Heart right ventricle (tissue), 16 donors: Measurements from ENCODE around the gene RASAL2. TPM values are rescaled to one million over a fixed set of nuclear protein-coding genes. Genes with fewer than 3 reads are reported as not detected.

ENCODE experiments used
- ATAC-seq, 8 donors: fragments of 200-7000 bp; cut with Tn5 transposase; one replicate each; pipeline ENCODE4 v1.9.1; 2020; ENCODE audit warnings: mild to moderate bottlenecking in 8 of 8, moderate library complexity in 8 of 8, moderate number of reproducible peaks in 1 of 8
- DNase-seq, 2 donors: peaks; one replicate each; pipeline ENCODE4 v3.0.0-alpha.2; 2020
- H3K27ac ChIP-seq, 10 donors: fragments of 200-600 bp; sonication (generic) in 2 of 10; one replicate each; pipeline versions ENCODE4 v1.5.0 to v1.8.0; 2020 to 2022; ENCODE audit warnings: mild to moderate bottlenecking in 3 of 10
- H3K27me3 ChIP-seq, 7 donors: fragments of 200-600 bp; one replicate each; pipeline ENCODE4 v1.8.0; 2021 to 2022; ENCODE audit warnings: mild to moderate bottlenecking in 2 of 7
- H3K36me3 ChIP-seq, 9 donors: fragments of 200-600 bp; sonication (generic) in 1 of 9; one replicate each; pipeline versions ENCODE4 v1.5.0 to v1.8.0; 2020 to 2022; ENCODE audit warnings: mild to moderate bottlenecking in 2 of 9
- H3K4me1 ChIP-seq, 9 donors: fragments of 200-600 bp; sonication (generic) in 1 of 9; one replicate each; pipeline versions ENCODE4 v1.5.0 to v1.8.0; 2020 to 2022; ENCODE audit warnings: mild to moderate bottlenecking in 4 of 9
- H3K4me3 ChIP-seq, 10 donors: fragments of 200-600 bp; sonication (generic) in 2 of 10; one replicate each; pipeline versions ENCODE4 v1.5.0 to v1.8.0; 2020 to 2022; ENCODE audit warnings: mild to moderate bottlenecking in 7 of 10, moderate library complexity in 2 of 10
- H3K9me3 ChIP-seq, 11 donors: fragments of 200-600 bp in 10 of 11; sonication (generic) in 2 of 11; one replicate each; pipeline versions ENCODE4 v1.5.0 to v1.8.0; 2013 to 2022; ENCODE audit warnings: mild to moderate bottlenecking in 2 of 11, control low read depth in 1 of 11, moderate library complexity in 1 of 11
- WGBS, 2 donors: extraction: QIAGEN DNeasy Blood & Tissue Kit; methylation state at CpG; one replicate each; pipeline ENCODE4 v1.1.7; 2013; ENCODE audit warnings: inconsistent platforms in 1 of 2; 5-methylcytosine and 5-hydroxymethylcytosine counted together
- intact Hi-C, 10 donors: fragments of 100-400 bp; cut with DNase I; formaldehyde crosslinking; loops; one replicate each; pipeline versions ENCODE4 v1.11.1 to v1.14.2; 2022
- polyA plus RNA-seq, 2 donors: library from polyadenylated mRNA; stranded (reverse); fragments of 200-250 nt; gene quantifications; one replicate each; pipeline ENCODE4 v1.2.3, GENCODE V29; 2013
- total RNA-seq, 10 donors: library from RNA; stranded (reverse); fragmentation: NEBNext Ultra II Directional in 3 of 10; extraction: Animal tissue kit (Norgen Biotek cat#: 25700) in 3 of 10; gene quantifications; one replicate each; pipeline versions ENCODE4 v1.2.1 to v1.2.4, GENCODE V29; 2021 to 2023
- TF ChIP-seq, protein P1 (sequence below), 9 donors: fragments of 200-600 bp; sonication (generic) in 2 of 9; IDR thresholded peaks; one replicate each; pipeline versions ENCODE4 v1.5.0 to v1.8.0; 2021 to 2022; ENCODE audit warnings: antibody characterized with exemption in 9 of 9, mild to moderate bottlenecking in 5 of 9, moderate library complexity in 1 of 9
- donor health status: Arrhythmogenic right ventricular cardiomyopathy.
- donor health status: ischemic (EF 13 %, LVEDD 7.1; RV severe dilation, severe dysfunction).
- donor health status: healthy with polysubstance abuse.
- donor health status: DM: no; HTN: yes; CAD: no.
- donor health status: DM: no; HTN: no; CAD: no.
- donor health status: ischemic (EF 25% LVEDD 6.9; RV normal size, moderate dysfunction).
- donor health status: ischemic (EF 25% LVEDD 5.7; RV mildly dilated, moderate dysfunction).
- donor health status: healthy.
- donor health status: DM: yes; HTN: yes; CAD: no.
- donor health status: Ischemic cardiomyopathy.
- donor health status: ischemic (EF 35%, LVEDD 5.7; RV mildly dilated, moderate dysfunction).
- donor health status: nonischemic (EF 11% LVEDD 7.7; RV severe dilation, severe dysfunction).
- donor health status: DM: yes; HTN: yes; CAD: no.
- donor health status: PGD.
- donor health status: ischemic (EF 29% LVEDD 5.4; RV normal size, mild dysfunction).
- donor health status: nonischemic (EF 23%, LVEDD 6.1; RV moderate dilation, normal function).

Gene RASAL2
- total and polyA plus RNA-seq, 12 donors, result 3.5 to 59.8 (median 36.2) TPM

DNA sequence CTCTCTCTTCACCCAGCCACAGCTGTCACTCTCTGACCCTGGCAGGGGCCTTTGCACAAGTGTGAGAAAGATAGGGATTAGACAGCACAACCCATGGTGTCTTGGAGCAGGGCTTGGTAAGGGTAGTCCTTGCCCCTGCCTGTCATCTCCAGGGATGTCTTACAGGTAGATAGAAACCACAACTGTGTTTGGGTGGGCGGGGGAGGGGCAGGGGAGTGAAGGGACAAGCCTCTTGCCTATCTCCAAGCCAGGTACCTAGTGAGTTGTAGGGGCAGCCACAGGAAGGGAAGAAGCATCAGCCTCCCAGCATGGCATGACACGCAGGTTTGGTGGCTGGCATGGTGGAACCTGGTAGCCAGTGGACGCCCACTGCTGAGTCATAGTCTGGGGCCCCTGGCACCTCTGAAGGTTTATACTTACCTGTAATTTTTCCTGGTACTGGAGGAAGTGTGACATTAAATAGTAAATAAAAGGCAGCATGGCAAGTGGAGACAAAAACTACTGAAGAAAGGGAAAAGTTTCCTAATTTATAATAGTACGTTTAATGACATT lies 305.3 kb downstream of the RASAL2 start:
- intact Hi-C loops, result no loop called here
- no peak for DNase-seq

DNA sequence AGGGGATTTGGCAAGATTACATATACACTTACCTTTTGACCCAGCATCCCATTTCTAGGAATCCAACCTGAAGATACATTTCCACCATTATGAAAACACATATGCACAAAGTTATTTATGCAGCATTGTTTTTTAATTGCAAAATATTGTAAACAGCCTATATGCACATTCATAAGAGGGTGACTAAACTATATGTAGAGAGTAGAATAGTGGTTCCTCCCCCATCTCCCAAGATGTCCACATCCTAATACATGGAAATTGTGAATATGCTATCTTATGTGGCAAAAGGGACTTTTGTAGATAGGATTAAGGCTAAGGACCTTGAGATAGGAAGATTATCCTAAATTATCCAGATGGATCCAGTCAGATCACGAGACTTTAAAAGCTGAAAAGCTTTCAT lies 311.2 kb downstream of the RASAL2 start:
- TF ChIP-seq, protein P1, sequence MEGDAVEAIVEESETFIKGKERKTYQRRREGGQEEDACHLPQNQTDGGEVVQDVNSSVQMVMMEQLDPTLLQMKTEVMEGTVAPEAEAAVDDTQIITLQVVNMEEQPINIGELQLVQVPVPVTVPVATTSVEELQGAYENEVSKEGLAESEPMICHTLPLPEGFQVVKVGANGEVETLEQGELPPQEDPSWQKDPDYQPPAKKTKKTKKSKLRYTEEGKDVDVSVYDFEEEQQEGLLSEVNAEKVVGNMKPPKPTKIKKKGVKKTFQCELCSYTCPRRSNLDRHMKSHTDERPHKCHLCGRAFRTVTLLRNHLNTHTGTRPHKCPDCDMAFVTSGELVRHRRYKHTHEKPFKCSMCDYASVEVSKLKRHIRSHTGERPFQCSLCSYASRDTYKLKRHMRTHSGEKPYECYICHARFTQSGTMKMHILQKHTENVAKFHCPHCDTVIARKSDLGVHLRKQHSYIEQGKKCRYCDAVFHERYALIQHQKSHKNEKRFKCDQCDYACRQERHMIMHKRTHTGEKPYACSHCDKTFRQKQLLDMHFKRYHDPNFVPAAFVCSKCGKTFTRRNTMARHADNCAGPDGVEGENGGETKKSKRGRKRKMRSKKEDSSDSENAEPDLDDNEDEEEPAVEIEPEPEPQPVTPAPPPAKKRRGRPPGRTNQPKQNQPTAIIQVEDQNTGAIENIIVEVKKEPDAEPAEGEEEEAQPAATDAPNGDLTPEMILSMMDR (IDR thresholded peaks at IDR 0.05), result no peak
- Histone ChIP-seq H3K27ac (no peak overlapping the region), H3K4me3 (no peak overlapping the region), H3K27me3 (no peaks in the 10 kb centered on the region), H3K4me1 (peaks cover 0 to 18% (median 7%) of the 10 kb centered on the region in 9 donors), H3K36me3 (no peaks in the 10 kb centered on the region), H3K9me3 (peaks cover 0 to 5% (median 0%) of the 10 kb centered on the region in 11 donors)
- 96 to 98% methylated on average over 1 of the region's 1 CpG for WGBS, 2 donors
- ATAC-seq (no peak), DNase-seq (no peak)
- intact Hi-C loops, result no loop called here

More for the DNA sequence above, 305.3 kb downstream of the RASAL2 start:
- WGBS, 2 donors, result 96 to 99% methylated on average over 4 of the region's 4 CpGs
- no peak for ATAC-seq
- no peaks in the 10 kb centered on the region for H3K27me3 ChIP-seq
- no peaks in the 10 kb centered on the region for H3K36me3 ChIP-seq
- no peaks in the 10 kb centered on the region for H3K9me3 ChIP-seq
- TF ChIP-seq, protein P1 (IDR thresholded peaks at IDR 0.05), result no peak
- no peak overlapping the region for H3K27ac ChIP-seq
- peaks cover 0 to 9% (median 0%) of the 10 kb centered on the region in 9 donors for H3K4me1 ChIP-seq
- H3K4me3 ChIP-seq, result no peak overlapping the region

DNA sequence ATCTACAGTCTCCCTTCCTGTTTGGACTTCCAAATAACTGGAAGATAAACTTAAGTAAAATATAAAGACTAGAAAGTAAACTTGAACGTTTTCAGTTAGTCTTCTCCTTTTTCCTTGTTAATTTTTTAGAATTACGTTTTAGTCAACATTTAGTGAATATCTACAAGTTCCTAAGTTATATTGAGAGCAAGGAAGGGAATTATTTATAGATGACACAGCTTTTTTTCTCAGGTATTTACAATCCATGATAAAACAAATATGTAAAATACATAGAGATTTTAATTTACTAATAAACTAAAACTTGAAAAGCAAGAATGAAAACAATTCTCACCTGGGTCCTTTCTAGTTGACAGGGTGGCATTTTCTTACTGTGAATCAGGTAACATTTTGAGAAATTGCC lies 313.3 kb downstream of the RASAL2 start:
- Histone ChIP-seq H3K27me3 (no peaks in the 10 kb centered on the region), H3K27ac (no peak overlapping the region), H3K4me3 (no peak overlapping the region), H3K9me3 (peaks cover 0 to 5% (median 0%) of the 10 kb centered on the region in 11 donors), H3K36me3 (no peaks in the 10 kb centered on the region), H3K4me1 (peaks cover 0 to 18% (median 4%) of the 10 kb centered on the region in 9 donors)
- ATAC-seq, result no peak
- WGBS, 2 donors, result 50 to 67% methylated on average over 2 of the region's 2 CpGs
- DNase-seq, result no peak
- TF ChIP-seq, protein P1 (IDR thresholded peaks at IDR 0.05), result no peak
- intact Hi-C loops, result no loop called here

DNA sequence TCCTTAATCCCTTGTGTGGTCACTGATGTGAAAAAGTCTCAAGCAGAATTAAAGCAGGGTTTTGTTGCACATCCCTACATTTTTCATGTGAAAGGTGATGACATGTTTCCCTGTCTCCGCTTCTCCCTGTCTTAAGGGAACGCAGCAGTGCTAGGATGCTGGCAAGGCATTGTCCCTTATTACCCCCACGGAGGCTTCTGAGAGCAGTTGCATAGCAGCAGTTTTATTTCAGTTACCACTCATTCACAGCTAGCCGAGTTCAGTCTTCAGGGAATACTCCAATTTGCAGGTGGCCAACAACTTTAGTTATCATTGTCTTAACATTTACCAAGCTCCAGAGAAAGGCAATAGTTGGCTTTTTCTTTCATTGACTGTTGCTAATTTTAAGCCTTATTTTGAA lies 313.8 kb downstream of the RASAL2 start:
- Histone ChIP-seq H3K27ac (no peak overlapping the region), H3K27me3 (no peaks in the 10 kb centered on the region), H3K36me3 (no peaks in the 10 kb centered on the region), H3K9me3 (peaks cover 0 to 5% (median 0%) of the 10 kb centered on the region in 11 donors), H3K4me3 (no peak overlapping the region), H3K4me1 (peaks cover 0 to 18% (median 4%) of the 10 kb centered on the region in 9 donors)
- intact Hi-C loops, result no loop called here
- no peak for DNase-seq
- TF ChIP-seq, protein P1 (IDR thresholded peaks at IDR 0.05), result no peak
- WGBS, 2 donors, result 38 to 41% methylated on average over 4 of the region's 4 CpGs
- ATAC-seq, result no peak
